NB4 (cell line): ENCODE data around the gene ARHGEF37.
A peak's percentile ranks its signal among the peaks of the same experiment; 100 is the strongest.

Source experiments
- DNase-seq: peaks from one replicate; pipeline ENCODE4 v3.0.0; 2010; ENCODE audit warnings: low read depth
- H3K4me3 ChIP-seq: one replicate; pipeline ENCODE4 v1.5.1; 2011; ENCODE audit warnings: mild to moderate bottlenecking, low read depth, low read length, moderate library complexity
- CTCF ChIP-seq: IDR thresholded peaks from one replicate; pipeline ENCODE4 v1.5.1; 2012; ENCODE audit warnings: low read depth, low read length
- MYC ChIP-seq: IDR thresholded peaks from 2 replicates; pipeline ENCODE4 v1.6.1; 2011; ENCODE audit warnings: low read depth, low read length
- POLR2A ChIP-seq: IDR thresholded peaks from 2 replicates; pipeline ENCODE4 v1.6.1; 2011; ENCODE audit warnings: mild to moderate bottlenecking; ENCODE audit not compliant: insufficient read length; ENCODE audit errors: extremely low read depth
- TF ChIP-seq, protein P1 (sequence below): IDR thresholded peaks from 2 replicates; pipeline ENCODE4 v1.6.1; 2011; ENCODE audit warnings: low read depth, low read length

Gene ARHGEF37

DNA sequence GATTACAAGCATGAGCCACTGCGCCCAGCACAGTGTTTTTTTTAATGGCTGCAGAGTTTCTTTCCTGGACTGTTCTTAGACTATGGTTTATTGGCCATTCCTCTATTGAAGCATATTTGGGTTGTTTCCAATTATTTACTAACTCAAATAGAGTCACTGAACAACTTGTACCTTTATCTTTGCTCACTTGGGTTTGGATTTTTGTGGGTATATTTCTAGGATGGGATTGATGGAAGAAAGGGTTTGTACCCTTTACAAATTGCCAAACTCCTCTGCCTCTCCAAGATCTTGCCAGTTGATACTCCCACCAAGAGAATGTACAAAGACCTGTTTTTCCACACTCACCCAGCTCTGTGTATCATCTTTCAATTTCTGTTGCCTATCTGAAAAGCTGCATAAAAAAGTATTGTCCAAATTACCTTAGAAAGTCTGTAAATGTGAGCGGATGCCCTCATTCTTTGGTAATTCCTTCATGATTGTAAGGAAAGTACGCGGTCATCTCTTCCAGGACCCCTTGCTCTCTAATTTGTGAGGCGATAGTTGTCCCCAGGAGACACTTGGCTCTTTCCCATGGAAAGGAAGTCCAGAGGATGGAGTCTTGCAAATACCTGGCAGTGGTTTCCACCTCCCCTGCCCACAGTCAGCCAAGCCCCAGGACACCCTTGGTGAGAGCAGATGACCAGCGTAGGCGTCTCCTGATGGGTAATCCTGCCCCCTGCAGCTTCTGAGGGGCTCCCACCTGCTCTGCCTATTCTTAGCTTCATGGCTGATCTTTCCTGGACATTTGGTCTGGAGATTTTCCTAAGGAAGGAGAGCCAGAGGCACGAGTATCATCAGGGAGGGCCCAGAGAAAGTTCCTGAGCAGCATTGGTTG lies 33.0 kb downstream of the ARHGEF37 start:
- DNase-seq, result no peak
- no peak overlapping the region for H3K4me3 ChIP-seq
- TF ChIP-seq POLR2A (no peak), MYC (no peak), CTCF (no peak)
- TF ChIP-seq, protein P1, sequence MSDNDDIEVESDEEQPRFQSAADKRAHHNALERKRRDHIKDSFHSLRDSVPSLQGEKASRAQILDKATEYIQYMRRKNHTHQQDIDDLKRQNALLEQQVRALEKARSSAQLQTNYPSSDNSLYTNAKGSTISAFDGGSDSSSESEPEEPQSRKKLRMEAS, result no peak

DNA sequence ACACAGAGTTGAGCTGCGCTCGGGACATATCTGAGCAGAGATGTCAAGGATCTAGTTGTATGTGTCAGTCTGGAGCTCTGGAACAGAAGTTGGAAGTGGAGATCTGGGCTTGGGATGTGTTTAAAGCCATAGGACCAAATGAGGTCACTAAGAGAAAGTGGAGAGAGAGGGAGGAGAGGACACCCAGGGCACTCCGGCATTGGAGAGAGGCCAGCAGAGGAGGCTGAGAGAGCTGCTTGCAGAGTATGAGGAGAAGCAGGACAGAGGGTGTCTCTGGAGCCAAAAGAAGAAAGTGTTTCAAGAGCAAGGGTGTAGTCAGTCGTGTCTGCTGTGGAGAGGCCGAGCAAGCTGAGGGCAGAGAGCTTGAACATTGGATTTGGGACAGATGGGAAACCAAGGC lies 34.7 kb downstream of the ARHGEF37 start:
- DNase-seq, result no peak
- TF ChIP-seq, protein P1, result no peak
- TF ChIP-seq POLR2A (no peak), MYC (no peak), CTCF (no peak)
- H3K4me3 ChIP-seq, result no peak overlapping the region

GRCh38 chr5:149616727-149617285 lies 35.5 kb downstream of the ARHGEF37 start:
- TF ChIP-seq POLR2A (no peak), MYC (no peak)
- no peak for DNase-seq
- H3K4me3 ChIP-seq, result no peak overlapping the region

DNA sequence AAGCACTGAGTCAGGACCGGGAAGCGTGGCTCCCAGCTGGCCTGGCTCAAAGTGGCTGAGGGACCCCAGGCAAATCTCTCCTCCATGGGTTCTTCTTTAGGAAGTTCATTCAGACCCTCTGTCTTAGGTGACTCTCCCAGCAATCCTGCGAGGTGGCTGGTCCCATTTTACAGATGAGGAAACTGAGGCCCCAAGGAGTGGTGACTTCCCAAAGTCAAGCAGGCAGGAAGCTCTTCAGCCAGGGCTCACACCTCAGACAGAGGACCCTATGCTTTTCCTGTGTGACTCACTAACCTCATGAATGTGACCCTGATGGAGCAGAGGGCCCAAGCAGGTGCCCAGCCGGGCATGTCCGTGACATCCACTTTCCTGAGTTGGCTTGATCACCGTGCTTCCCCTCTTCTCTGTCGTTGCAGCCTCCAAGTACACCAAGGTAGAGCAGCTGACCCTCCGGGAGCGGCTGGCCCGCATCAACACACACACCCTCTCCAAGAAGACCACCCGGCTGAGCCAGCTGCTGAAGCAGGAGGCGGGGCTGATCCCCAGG lies 36.5 kb downstream of the ARHGEF37 start:
- no peak overlapping the region for H3K4me3 ChIP-seq
- no peak for DNase-seq
- TF ChIP-seq, protein P1, result no peak
- TF ChIP-seq CTCF (no peak), MYC (no peak), POLR2A (no peak)

DNA sequence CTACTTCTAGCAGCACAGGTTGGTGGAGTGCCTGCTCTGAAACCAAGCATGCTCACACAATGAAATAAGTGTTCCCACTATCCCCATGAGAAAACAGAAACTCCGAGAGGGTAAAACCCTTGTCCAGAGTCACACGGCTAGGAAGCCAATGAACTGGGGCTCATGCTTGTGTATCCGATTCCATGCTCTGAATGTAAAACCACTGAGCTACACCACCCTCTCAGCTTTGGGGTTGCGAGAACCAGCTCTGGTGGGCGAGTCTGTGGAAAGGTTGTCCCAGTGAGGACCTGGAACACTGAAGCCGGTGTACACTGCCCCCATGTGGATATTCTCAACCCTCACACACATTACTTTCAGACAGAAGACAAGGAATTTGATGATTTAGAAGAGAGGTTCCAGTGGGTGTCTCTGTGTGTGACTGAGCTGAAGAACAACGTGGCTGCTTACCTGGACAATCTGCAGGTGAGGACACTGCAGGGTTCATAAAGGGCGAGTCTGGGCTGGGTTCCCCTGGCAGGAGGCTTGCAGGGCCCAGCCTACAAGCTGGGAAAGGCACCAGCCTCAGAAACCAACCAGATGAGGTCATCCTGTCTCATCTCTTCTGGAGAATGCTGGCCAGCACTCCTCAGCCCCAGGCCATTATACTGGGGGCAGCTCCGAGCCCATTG lies 37.4 kb downstream of the ARHGEF37 start:
- TF ChIP-seq, protein P1, result peak; percentile 62
- TF ChIP-seq CTCF (peak; percentile 61), MYC (0 out of 2 replicates have a peak, but pooled peaks have one; percentile 27), POLR2A (no peak)
- peak; percentile 72 for DNase-seq
- no peak overlapping the region for H3K4me3 ChIP-seq

DNA sequence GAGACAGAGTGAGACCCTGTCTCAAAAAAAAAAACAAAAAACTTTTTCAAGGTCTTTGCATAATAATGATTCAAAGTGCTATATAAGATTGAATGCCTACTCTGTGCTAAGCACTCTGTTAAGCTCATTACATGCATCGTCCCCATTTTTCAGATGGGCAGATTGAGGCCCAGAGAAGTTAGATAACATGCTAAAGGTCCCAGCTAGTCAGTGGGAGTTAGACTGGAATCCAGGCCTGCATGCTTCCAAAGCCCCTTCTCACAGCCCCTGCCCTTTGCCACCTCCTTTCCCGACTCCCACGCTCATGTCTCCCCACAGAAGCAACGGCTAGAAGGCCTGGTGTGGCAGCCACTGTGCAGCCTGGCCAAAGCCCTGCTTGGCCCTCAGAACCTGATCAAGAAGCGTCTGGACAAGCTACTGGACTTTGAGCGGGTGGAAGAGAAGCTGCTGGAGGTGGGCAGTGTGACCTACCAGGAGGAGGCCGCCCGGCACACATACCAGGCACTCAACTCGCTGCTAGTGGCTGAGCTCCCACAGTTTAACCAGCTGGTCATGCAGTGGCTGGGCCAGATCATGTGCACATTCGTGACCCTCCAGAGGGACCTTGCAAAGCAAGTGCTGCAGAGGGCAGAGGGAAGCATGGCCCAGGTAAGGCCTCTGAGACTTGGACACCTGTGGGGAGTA lies 40.3 kb downstream of the ARHGEF37 start:
- no peak overlapping the region for H3K4me3 ChIP-seq
- no peak for DNase-seq
- TF ChIP-seq, protein P1, result no peak
- no peak for TF ChIP-seq POLR2A
- no peak for TF ChIP-seq CTCF
- no peak for TF ChIP-seq MYC
